Suprapubic skin (tissue), 4 donors: ENCODE measurements around the gene EXD3.

ENCODE experiments used
- CTCF ChIP-seq, 2 donors: fragments of 200-600 bp in 1 of 2; fragments of 450-650 bp in 1 of 2; sonication (generic) in 1 of 2; IDR thresholded peaks; one replicate each; pipeline ENCODE4 v1.5.1; 2016 to 2019; ENCODE audit warnings: antibody characterized with exemption in 2 of 2, mild to moderate bottlenecking in 1 of 2, moderate library complexity in 1 of 2
- EP300 ChIP-seq: sonication (generic); formaldehyde crosslinking; IDR thresholded peaks from one replicate; pipeline ENCODE4 v1.6.1; 2017; ENCODE audit warnings: antibody characterized with exemption
- POLR2A ChIP-seq, 2 donors: fragments of 450-650 bp; IDR thresholded peaks; one replicate each; pipeline ENCODE4 v1.6.1; 2017; ENCODE audit warnings: antibody characterized with exemption in 2 of 2, mild to moderate bottlenecking in 2 of 2, moderate library complexity in 2 of 2
- POLR2AphosphoS5 ChIP-seq, 3 donors: sonication (generic); formaldehyde crosslinking; IDR thresholded peaks; one replicate each; pipeline ENCODE4 v1.6.1; 2017; ENCODE audit warnings: antibody characterized with exemption in 3 of 3

GRCh38 chr9:137297966-137298365, 125.0 kb downstream of the EXD3 start:
- TF ChIP-seq CTCF (IDR thresholded peaks at IDR 0.05), result no peak
- TF ChIP-seq POLR2AphosphoS5 (IDR thresholded peaks at IDR 0.05), result no peak
- TF ChIP-seq EP300, result no peak
- TF ChIP-seq POLR2A (IDR thresholded peaks at IDR 0.05), result no peak
